Pancreas (tissue), 10 donors: Measurements from ENCODE around the gene RASGRF1. TPM values are rescaled to one million over a fixed set of nuclear protein-coding genes. Genes with fewer than 3 reads are reported as not detected.

Experiments
- ATAC-seq, 4 donors: fragments of 200-7000 bp; cut with Tn5 transposase; one replicate each; pipeline versions ENCODE4 v1.8.0 to v1.9.1; 2020; ENCODE audit warnings: mild to moderate bottlenecking in 4 of 4, moderate library complexity in 4 of 4
- DNase-seq, 6 donors: peaks; one replicate each; pipeline ENCODE4 v3.0.0-alpha.2; 2020
- FAIRE-seq: peaks from 2 replicates; lab custom pipeline; 2012; peaks lifted over from hg19 to GRCh38; lab: Jason Lieb, UNC
- H3K27ac ChIP-seq, 4 donors: fragments of 200-600 bp; sonication (generic); 1 replicate in 3 of 4; 2 replicates in 1 of 4; pipeline versions ENCODE4 v1.5.0 to v1.8.0; 2020
- H3K27me3 ChIP-seq, 4 donors: fragments of 200-600 bp; one replicate each; pipeline ENCODE4 v1.8.0; 2021
- H3K36me3 ChIP-seq, 3 donors: fragments of 200-600 bp; sonication (generic) in 1 of 3; one replicate each; pipeline versions ENCODE4 v1.5.0 to v1.8.0; 2020 to 2021
- H3K4me1 ChIP-seq, 3 donors: fragments of 200-600 bp; one replicate each; pipeline ENCODE4 v1.8.0; 2021
- H3K4me3 ChIP-seq, 4 donors: fragments of 200-600 bp; sonication (generic) in 2 of 4; one replicate each; pipeline versions ENCODE4 v1.5.0 to v1.8.0; 2020 to 2021
- H3K9me3 ChIP-seq, 4 donors: fragments of 200-600 bp; one replicate each; pipeline ENCODE4 v1.8.0; 2021
- CTCF ChIP-seq, 4 donors: fragments of 200-600 bp; sonication (generic) in 3 of 4; IDR thresholded peaks; one replicate each; pipeline versions ENCODE4 v1.5.0 to v1.8.0; 2021; ENCODE audit warnings: antibody characterized with exemption in 4 of 4
- WGBS, 2 donors: extraction: QIAGEN DNeasy Blood & Tissue Kit; methylation state at CpG; one replicate each; pipeline ENCODE4 v1.1.7; 2013; 5-methylcytosine and 5-hydroxymethylcytosine counted together
- intact Hi-C, 3 donors: fragments of 100-400 bp; cut with DNase I; formaldehyde crosslinking; loops; one replicate each; pipeline versions ENCODE4 v1.11.1 to v1.14.2; 2022
- polyA plus RNA-seq, 2 donors: library from polyadenylated mRNA; stranded (reverse); fragments of 200-250 nt; gene quantifications; one replicate each; pipeline ENCODE4 v1.2.3, GENCODE V29; 2013
- total RNA-seq, 6 donors: library from RNA; stranded (reverse); fragmentation: NEBNext Ultra II Directional in 4 of 6; extraction: Animal tissue kit (Norgen Biotek cat#: 25700) in 4 of 6; gene quantifications; one replicate each; pipeline versions ENCODE4 v1.2.1 to v1.2.4, GENCODE V29; 2021 to 2023
- donor health status: healthy with polysubstance abuse.
- donor health status: DM: no; HTN: no; CAD: no; lungs with moderate emphysema.
- donor health status: DM: no; HTN: no; CAD: no.
- donor health status: control.
- donor health status: control.
- donor health status: Bipolar disorder and iron deficiency.
- donor health status: DM: yes; HTN: yes; CAD: no.
- donor health status: DM: no; HTN: no; CAD: no.
- donor health status: DM: no; HTN: no; CAD: no.
- donor health status: DM: yes; HTN: yes; CAD: no.

The RASGRF1 gene
- total and polyA plus RNA-seq, 8 donors, result 0.35 to 8.4 (median 2.1) TPM

GRCh38 chr15:79037848-79038247 lies 52.7 kb downstream of the RASGRF1 start:
- intact Hi-C loops, result loop anchor here in 1 of 3 donors (10.0 kb wide), 1 partner anchor 147 kb away; no protein-coding TSS in a partner anchor
- Histone ChIP-seq H3K4me1 (no peaks in the 10 kb centered on the region), H3K9me3 (no peaks in the 10 kb centered on the region), H3K27ac (no peak overlapping the region), H3K27me3 (no peaks in the 10 kb centered on the region), H3K36me3 (no peaks in the 10 kb centered on the region), H3K4me3 (no peak overlapping the region)
- TF ChIP-seq CTCF (IDR thresholded peaks at IDR 0.05), result no peak
- DNase-seq (no peak), ATAC-seq (no peak), FAIRE-seq (no peak)
- WGBS, 2 donors, result 91 to 100% methylated on average over 1 of the region's 1 CpG

GRCh38 chr15:79036323-79036722 lies 54.3 kb downstream of the RASGRF1 start:
- no peaks in the 10 kb centered on the region for H3K4me1 ChIP-seq
- WGBS, 2 donors, result 44 to 50% methylated on average over 4 of the region's 4 CpGs
- DNase-seq (no peak), ATAC-seq (no peak), FAIRE-seq (no peak)
- H3K27ac ChIP-seq, result no peak overlapping the region
- H3K4me3 ChIP-seq, result no peak overlapping the region
- no peaks in the 10 kb centered on the region for H3K36me3 ChIP-seq
- no peaks in the 10 kb centered on the region for H3K9me3 ChIP-seq
- no peaks in the 10 kb centered on the region for H3K27me3 ChIP-seq
- TF ChIP-seq CTCF (IDR thresholded peaks at IDR 0.05), result no peak
- intact Hi-C loops, result loop anchor here in 1 of 3 donors (10.0 kb wide), 1 partner anchor 148 kb away; no protein-coding TSS in a partner anchor

GRCh38 chr15:79035814-79036213 lies 54.8 kb downstream of the RASGRF1 start:
- DNase-seq, result no peak
- ATAC-seq, result no peak
- Histone ChIP-seq H3K27ac (no peak overlapping the region), H3K27me3 (no peaks in the 10 kb centered on the region), H3K4me1 (no peaks in the 10 kb centered on the region), H3K36me3 (no peaks in the 10 kb centered on the region), H3K9me3 (no peaks in the 10 kb centered on the region), H3K4me3 (no peak overlapping the region)
- WGBS, 2 donors, result 25 to 36% methylated on average over 18 of the region's 18 CpGs
- no peak for FAIRE-seq
- no peak for TF ChIP-seq CTCF (IDR thresholded peaks at IDR 0.05)
- intact Hi-C loops, result loop anchor here in 1 of 3 donors (10.0 kb wide), 1 partner anchor 149 kb away; no protein-coding TSS in a partner anchor

- Histone ChIP-seq H3K27me3 (no peaks in the 10 kb centered on the region), H3K4me1 (no peaks in the 10 kb centered on the region), H3K36me3 (no peaks in the 10 kb centered on the region), H3K4me3 (no peak overlapping the region), H3K27ac (no peak overlapping the region), H3K9me3 (no peaks in the 10 kb centered on the region)
- ATAC-seq (no peak), DNase-seq (no peak), FAIRE-seq (no peak)
- TF ChIP-seq CTCF (IDR thresholded peaks at IDR 0.05), result no peak
- intact Hi-C loops, result loop anchor here in 1 of 3 donors (10.0 kb wide), 1 partner anchor 150 kb away; no protein-coding TSS in a partner anchor
- WGBS, 2 donors, result 59 to 61% methylated on average over 11 of the region's 11 CpGs
Observed at GRCh38 chr15:79035111-79035601, 55.4 kb downstream of the RASGRF1 start.

GRCh38 chr15:79034284-79034683 lies 56.3 kb downstream of the RASGRF1 start:
- 86 to 97% methylated on average over 1 of the region's 1 CpG for WGBS, 2 donors
- DNase-seq, result no peak
- no peaks in the 10 kb centered on the region for H3K36me3 ChIP-seq
- FAIRE-seq, result no peak
- no peak for TF ChIP-seq CTCF (IDR thresholded peaks at IDR 0.05)
- no peaks in the 10 kb centered on the region for H3K9me3 ChIP-seq
- intact Hi-C loops, result loop anchor here in 1 of 3 donors (10.0 kb wide), 1 partner anchor 151 kb away; no protein-coding TSS in a partner anchor
- no peaks in the 10 kb centered on the region for H3K27me3 ChIP-seq
- H3K27ac ChIP-seq, result no peak overlapping the region
- no peak for ATAC-seq
- H3K4me3 ChIP-seq, result no peak overlapping the region
- H3K4me1 ChIP-seq, result no peaks in the 10 kb centered on the region
